Fibroblast of lung (primary cell): ENCODE measurements around the gene TCFL5. TPM values are rescaled to one million over a fixed set of nuclear protein-coding genes. Genes with fewer than 3 reads are reported as not detected.

Experiments used
- DNase-seq, 2 donors: peaks; one replicate each; pipeline versions ENCODE4 v3.0.0 to v3.0.0-alpha.2; 2010; ENCODE audit warnings: low read depth in 2 of 2
- H2AFZ ChIP-seq: 2 replicates; pipeline ENCODE4 v1.5.1; 2012; ENCODE audit warnings: low read length, control low read depth, inconsistent platforms
- H3K27ac ChIP-seq: 2 replicates; pipeline ENCODE4 v1.5.1; 2011; ENCODE audit warnings: low read length, control low read depth; ENCODE audit not compliant: insufficient read depth
- H3K27me3 ChIP-seq: 2 replicates; pipeline ENCODE4 v1.5.1; 2011; ENCODE audit warnings: mild to moderate bottlenecking, low read length; ENCODE audit not compliant: control insufficient read depth, insufficient read depth
- H3K36me3 ChIP-seq: 2 replicates; pipeline ENCODE4 v1.5.1; 2011; ENCODE audit warnings: low read length; ENCODE audit not compliant: control insufficient read depth, insufficient read depth
- H3K4me1 ChIP-seq: 2 replicates; pipeline ENCODE4 v1.5.1; 2011; ENCODE audit warnings: low read length; ENCODE audit not compliant: control insufficient read depth, insufficient read depth; ENCODE audit errors: extremely low read depth
- H3K4me2 ChIP-seq: 2 replicates; pipeline ENCODE4 v1.5.1; 2011; ENCODE audit warnings: low read length, control low read depth; ENCODE audit not compliant: insufficient read depth; ENCODE audit errors: extremely low read depth
- H3K4me3 ChIP-seq, 4 experiments: fragments of 200-600 bp in 1 of 4; sonication (generic) in 1 of 4; replicated peaks in 1 of 4; 2 replicates each; pipeline ENCODE4 v1.5.1; 2011 to 2016; ENCODE audit warnings: low read length in 4 of 4, low read depth in 3 of 4, mild to moderate bottlenecking in 3 of 4, control low read depth in 2 of 4, inconsistent platforms in 1 of 4, mixed read lengths in 1 of 4; ENCODE audit not compliant: insufficient read depth in 1 of 4; ENCODE audit errors: control extremely low read depth in 1 of 4
- H3K79me2 ChIP-seq: 2 replicates; pipeline ENCODE4 v1.5.1; 2012; ENCODE audit warnings: mild to moderate bottlenecking, low read length, inconsistent platforms; ENCODE audit not compliant: control insufficient read depth, insufficient read depth
- H3K9ac ChIP-seq: 2 replicates; pipeline ENCODE4 v1.5.1; 2011; ENCODE audit warnings: mild to moderate bottlenecking, low read length, control low read depth; ENCODE audit not compliant: insufficient read depth
- H3K9me3 ChIP-seq: 2 replicates; pipeline ENCODE4 v1.5.1; 2012; ENCODE audit warnings: low read depth, low read length; ENCODE audit not compliant: control insufficient read depth, insufficient read depth
- H4K20me1 ChIP-seq: 2 replicates; pipeline ENCODE4 v1.5.1; 2011; ENCODE audit warnings: low read length; ENCODE audit not compliant: control insufficient read depth, insufficient read depth; ENCODE audit errors: extremely low read depth
- EZH2 ChIP-seq: IDR thresholded peaks from 2 replicates; pipeline ENCODE4 v1.5.1; 2012; ENCODE audit warnings: low read length, control low read depth, mild to moderate bottlenecking; ENCODE audit errors: missing control alignments
- polyA plus RNA-seq, 2 donors: library from polyadenylated mRNA; depleted of rRNA in 1 of 2; stranded (reverse) in 1 of 2; unstranded in 1 of 2; fragments of >200 nt; gene quantifications; 2 replicates each; pipeline ENCODE4 v1.2.1, GENCODE V29; 2011 to 2012; ENCODE audit warnings: missing spikeins in 1 of 2
- total RNA-seq: library from RNA; depleted of rRNA; stranded (reverse); fragments of >200 nt; gene quantifications from 2 replicates; pipeline ENCODE4 v1.2.1, GENCODE V29; 2014
- TF ChIP-seq, protein P1 (sequence below), 2 donors: IDR thresholded peaks in 1 of 2; conservative IDR thresholded peaks in 1 of 2; 1 replicate in 1 of 2; 2 replicates in 1 of 2; pipeline ENCODE4 v1.5.1; 2011 to 2012; ENCODE audit warnings: low read length in 2 of 2, control low read depth in 1 of 2, inconsistent platforms in 1 of 2, low read depth in 1 of 2, mild to moderate bottlenecking in 1 of 2

Gene TCFL5
- total and polyA plus RNA-seq, 2 donors (not counting 1 experiment from before 2014, with no cell fraction given): 9.8 to 13.7 TPM

- H3K4me2 ChIP-seq: no peak overlapping the region
- H4K20me1 ChIP-seq: no peaks in the 10 kb centered on the region
- peaks cover 23% of the 10 kb centered on the region for H3K36me3 ChIP-seq
- H2AFZ ChIP-seq: no peak overlapping the region
- TF ChIP-seq, protein P1, sequence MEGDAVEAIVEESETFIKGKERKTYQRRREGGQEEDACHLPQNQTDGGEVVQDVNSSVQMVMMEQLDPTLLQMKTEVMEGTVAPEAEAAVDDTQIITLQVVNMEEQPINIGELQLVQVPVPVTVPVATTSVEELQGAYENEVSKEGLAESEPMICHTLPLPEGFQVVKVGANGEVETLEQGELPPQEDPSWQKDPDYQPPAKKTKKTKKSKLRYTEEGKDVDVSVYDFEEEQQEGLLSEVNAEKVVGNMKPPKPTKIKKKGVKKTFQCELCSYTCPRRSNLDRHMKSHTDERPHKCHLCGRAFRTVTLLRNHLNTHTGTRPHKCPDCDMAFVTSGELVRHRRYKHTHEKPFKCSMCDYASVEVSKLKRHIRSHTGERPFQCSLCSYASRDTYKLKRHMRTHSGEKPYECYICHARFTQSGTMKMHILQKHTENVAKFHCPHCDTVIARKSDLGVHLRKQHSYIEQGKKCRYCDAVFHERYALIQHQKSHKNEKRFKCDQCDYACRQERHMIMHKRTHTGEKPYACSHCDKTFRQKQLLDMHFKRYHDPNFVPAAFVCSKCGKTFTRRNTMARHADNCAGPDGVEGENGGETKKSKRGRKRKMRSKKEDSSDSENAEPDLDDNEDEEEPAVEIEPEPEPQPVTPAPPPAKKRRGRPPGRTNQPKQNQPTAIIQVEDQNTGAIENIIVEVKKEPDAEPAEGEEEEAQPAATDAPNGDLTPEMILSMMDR (conservative IDR thresholded peaks at IDR 0.05 in 1 of 2, IDR thresholded peaks at IDR 0.05 in 1 of 2; ENCODE audit: low read depth in 1 of 2, low read length in 2 of 2): no peak
- TF ChIP-seq EZH2: no peak
- H3K79me2 ChIP-seq: peaks cover 20% of the 10 kb centered on the region
- H3K9ac ChIP-seq: no peak overlapping the region
- H3K4me1 ChIP-seq: no peaks in the 10 kb centered on the region
- no peak for DNase-seq
- H3K27me3 ChIP-seq: no peaks in the 10 kb centered on the region
- H3K4me3 ChIP-seq: no peak overlapping the region
- no peak overlapping the region for H3K27ac ChIP-seq
- H3K9me3 ChIP-seq: no peaks in the 10 kb centered on the region
Observed at GRCh38 chr20:62801284-62802010, 60.2 kb downstream of the TCFL5 start.

DNA sequence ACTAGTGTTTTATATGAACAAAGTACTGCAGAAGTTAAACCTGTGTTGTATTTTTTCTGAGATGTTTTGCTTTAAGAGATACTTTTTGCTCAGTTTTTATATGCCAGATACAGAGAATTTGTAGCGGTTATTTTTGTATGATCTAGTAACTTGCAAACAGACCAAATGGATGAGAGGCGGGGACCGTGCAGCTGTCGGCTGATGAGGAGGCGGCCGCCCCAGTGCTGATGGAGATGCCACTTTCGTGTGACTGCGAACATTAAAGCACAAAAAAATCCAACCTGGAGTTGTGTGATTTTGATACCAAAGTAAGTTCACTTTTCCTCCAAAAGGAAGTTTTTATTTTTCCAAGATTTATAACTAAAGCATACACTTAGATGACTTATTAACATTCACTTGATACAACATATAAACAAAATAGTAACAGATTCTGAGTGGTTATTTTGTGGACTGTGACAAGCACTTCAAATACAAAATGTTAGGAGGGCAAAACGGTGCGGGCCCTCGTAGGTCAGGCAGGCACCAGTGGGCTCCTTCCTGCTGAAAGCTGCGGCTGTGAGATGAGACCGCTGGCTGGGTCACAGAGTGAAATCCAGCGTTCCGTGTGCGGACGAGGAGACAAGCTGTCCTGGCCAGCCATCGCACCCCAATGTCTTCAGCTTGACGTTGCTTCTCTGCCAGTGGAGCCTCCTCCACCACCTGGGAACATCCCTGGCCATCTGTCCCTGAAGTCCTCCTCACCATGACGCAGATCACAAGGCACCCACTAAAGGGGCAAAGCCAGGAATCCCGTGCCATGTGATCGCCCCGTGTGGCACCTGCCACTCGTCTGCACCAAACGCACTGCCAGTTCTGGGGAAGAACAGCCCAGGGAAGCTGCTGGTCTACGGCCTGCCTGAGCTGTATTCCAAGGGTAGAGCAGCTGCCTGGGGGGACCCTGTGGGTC, 61.0 kb downstream of the TCFL5 start:
- Histone ChIP-seq H3K27ac (no peak overlapping the region), H3K36me3 (peaks cover 23% of the 10 kb centered on the region), H3K9ac (no peak overlapping the region), H3K4me3 (no peak overlapping the region), H3K79me2 (peaks cover 12% of the 10 kb centered on the region), H3K4me1 (no peaks in the 10 kb centered on the region), H4K20me1 (no peaks in the 10 kb centered on the region), H3K27me3 (no peaks in the 10 kb centered on the region), H3K9me3 (no peaks in the 10 kb centered on the region), H3K4me2 (no peak overlapping the region), H2AFZ (no peak overlapping the region)
- no peak for DNase-seq
- TF ChIP-seq, protein P1 (conservative IDR thresholded peaks at IDR 0.05 in 1 of 2, IDR thresholded peaks at IDR 0.05 in 1 of 2; ENCODE audit: low read depth in 1 of 2, low read length in 2 of 2): no peak
- no peak for TF ChIP-seq EZH2

GRCh38 chr20:62799873-62800272, 61.7 kb downstream of the TCFL5 start:
- H3K4me2 ChIP-seq: no peak overlapping the region
- H3K79me2 ChIP-seq: peaks cover 9% of the 10 kb centered on the region
- TF ChIP-seq, protein P1 (conservative IDR thresholded peaks at IDR 0.05 in 1 of 2, IDR thresholded peaks at IDR 0.05 in 1 of 2; ENCODE audit: low read depth in 1 of 2, low read length in 2 of 2): no peak
- TF ChIP-seq EZH2: no peak
- peaks cover 2% of the 10 kb centered on the region for H3K4me1 ChIP-seq
- no peak overlapping the region for H3K4me3 ChIP-seq
- H3K36me3 ChIP-seq: peaks cover 23% of the 10 kb centered on the region
- H3K27me3 ChIP-seq: no peaks in the 10 kb centered on the region
- DNase-seq: no peak
- no peak overlapping the region for H3K9ac ChIP-seq
- H4K20me1 ChIP-seq: no peaks in the 10 kb centered on the region
- no peaks in the 10 kb centered on the region for H3K9me3 ChIP-seq
- no peak overlapping the region for H2AFZ ChIP-seq
- no peak overlapping the region for H3K27ac ChIP-seq
